Keratinocyte (primary cell): ENCODE data around the gene QSOX1. TPM values are rescaled to one million over a fixed set of nuclear protein-coding genes. Genes with fewer than 3 reads are reported as not detected.
"Not testable (repeated sequence)": the region's sequence is repeated elsewhere in the genome, so short reads cannot be mapped to it uniquely, and the experiment has no call there.

Source experiments
- DNase-seq: peaks from one replicate; pipeline ENCODE4 v3.0.0-alpha.2; 2011; ENCODE audit warnings: low read depth, missing footprints, low spot score
- FAIRE-seq: peaks from 2 replicates; lab custom pipeline; 2011; peaks lifted over from hg19 to GRCh38; lab: Jason Lieb, UNC
- H2AFZ ChIP-seq: 2 replicates; pipeline ENCODE4 v1.6.0; 2012; ENCODE audit warnings: low read length, control low read depth, inconsistent platforms; ENCODE audit not compliant: control insufficient read depth
- H3K27ac ChIP-seq: 2 replicates; pipeline ENCODE4 v1.5.1; 2011; ENCODE audit warnings: low read length; ENCODE audit not compliant: control insufficient read depth, insufficient read depth
- H3K27me3 ChIP-seq: 3 replicates; pipeline ENCODE4 v1.6.0; 2011; ENCODE audit warnings: low read length; ENCODE audit not compliant: control insufficient read depth, insufficient read depth; ENCODE audit errors: extremely low read depth
- H3K36me3 ChIP-seq, 2 experiments: 2 replicates in 1 of 2; 3 replicates in 1 of 2; pipeline ENCODE4 v1.5.1; 2011; ENCODE audit warnings: low read length in 2 of 2, mild to moderate bottlenecking in 1 of 2; ENCODE audit not compliant: control insufficient read depth in 2 of 2, insufficient read depth in 2 of 2; ENCODE audit errors: extremely low read depth in 1 of 2
- H3K4me1 ChIP-seq: 3 replicates; pipeline ENCODE4 v1.5.1; 2011; ENCODE audit warnings: low read length; ENCODE audit not compliant: control insufficient read depth, insufficient read depth; ENCODE audit errors: extremely low read depth
- H3K4me2 ChIP-seq: 3 replicates; pipeline ENCODE4 v1.6.0; 2011; ENCODE audit warnings: low read depth, low read length; ENCODE audit not compliant: control insufficient read depth, insufficient read depth; ENCODE audit errors: extremely low read depth
- H3K4me3 ChIP-seq, 3 experiments: fragments of 200-600 bp in 1 of 3; sonication (generic) in 1 of 3; 2 replicates in 2 of 3; 3 replicates in 1 of 3; pipeline ENCODE4 v1.5.1; 2011 to 2016; ENCODE audit warnings: low read length in 3 of 3, mild to moderate bottlenecking in 3 of 3, control low read depth in 2 of 3, inconsistent platforms in 1 of 3, low read depth in 1 of 3, mixed read lengths in 1 of 3, mixed run types in 1 of 3, moderate library complexity in 1 of 3; ENCODE audit not compliant: control insufficient read depth in 2 of 3, insufficient read depth in 2 of 3; ENCODE audit errors: extremely low read depth in 1 of 3
- H3K79me2 ChIP-seq: 2 replicates; pipeline ENCODE4 v1.6.0; 2012; ENCODE audit warnings: low read length; ENCODE audit not compliant: control insufficient read depth, insufficient read depth
- H3K9ac ChIP-seq: 3 replicates; pipeline ENCODE4 v1.6.0; 2011; ENCODE audit warnings: low read length; ENCODE audit not compliant: control insufficient read depth, insufficient read depth; ENCODE audit errors: extremely low read depth
- H3K9me1 ChIP-seq: 3 replicates; pipeline ENCODE4 v1.6.0; 2011; ENCODE audit warnings: low read length; ENCODE audit not compliant: control insufficient read depth, insufficient read depth; ENCODE audit errors: extremely low read depth
- H3K9me3 ChIP-seq: 2 replicates; pipeline ENCODE4 v1.5.1; 2012; ENCODE audit warnings: low read depth, low read length; ENCODE audit not compliant: control insufficient read depth
- H4K20me1 ChIP-seq: 3 replicates; pipeline ENCODE4 v1.6.0; 2011; ENCODE audit warnings: low read length; ENCODE audit not compliant: control insufficient read depth, insufficient read depth; ENCODE audit errors: extremely low read depth
- CTCF ChIP-seq, 3 experiments: IDR thresholded peaks in 1 of 3; conservative IDR thresholded peaks in 1 of 3; optimal IDR thresholded peaks in 1 of 3; 2 replicates in 2 of 3; 3 replicates in 1 of 3; pipeline versions ENCODE3 to v1.5.1; 2011; ENCODE audit warnings: low read length in 3 of 3, mild to moderate bottlenecking in 3 of 3, moderate library complexity in 2 of 3, control low read depth in 1 of 3, inconsistent platforms in 1 of 3; ENCODE audit not compliant: insufficient read depth in 2 of 3; ENCODE audit errors: extremely low read depth in 1 of 3
- EZH2 ChIP-seq: IDR thresholded peaks from one replicate; pipeline ENCODE4 v1.6.1; 2012; ENCODE audit warnings: inconsistent platforms, mild to moderate bottlenecking, low read length, moderate library complexity
- dilution Hi-C: fragments of 300-500 bp; cut with MboI; formaldehyde crosslinking; loops from one replicate; pipeline ENCODE4 v1.7.0; 2020; ENCODE audit warnings: low sequenced_read_pairs; ENCODE audit not compliant: extremely low pct_ligation_motif_present
- polyA plus RNA-seq, 5 experiments: library from polyadenylated mRNA; depleted of rRNA in 3 of 5; stranded (reverse) in 3 of 5; stranded (forward) in 1 of 5; unstranded in 1 of 5; fragments of >200 nt; gene quantifications; 1 replicate in 1 of 5; 2 replicates in 3 of 5; 3 replicates in 1 of 5; pipeline versions ENCODE4 v1.2.1 to v1.2.3, GENCODE V29; 2011 to 2012; ENCODE audit warnings: missing spikeins in 2 of 5, low read depth in 1 of 5, low replicate concordance in 1 of 5

QSOX1 gene
- polyA plus RNA-seq, 1 donor (not counting 4 experiments of a cell fraction or from before 2014, with no cell fraction given): 57.6 TPM

- Histone ChIP-seq H3K4me3 (no peak overlapping the region), H3K9me1 (no peaks in the 10 kb centered on the region), H3K27me3 (no peaks in the 10 kb centered on the region), H3K79me2 (no peaks in the 10 kb centered on the region), H3K4me2 (no peak overlapping the region), H4K20me1 (no peaks in the 10 kb centered on the region), H3K27ac (no peak overlapping the region), H3K4me1 (peaks cover 8% of the 10 kb centered on the region), H3K9me3 (no peaks in the 10 kb centered on the region), H3K36me3 (no peaks in the 10 kb centered on the region), H2AFZ (no peak overlapping the region), H3K9ac (no peak overlapping the region)
- dilution Hi-C loops: no loop called here
- FAIRE-seq (no peak), DNase-seq (no peak)
- TF ChIP-seq CTCF (optimal IDR thresholded peaks at IDR 0.05 in 1 of 3, IDR thresholded peaks at IDR 0.05 in 1 of 3, conservative IDR thresholded peaks at IDR 0.05 in 1 of 3; ENCODE audit: extremely low read depth in 1 of 3, insufficient read depth in 2 of 3, low read length in 3 of 3): no peak
- TF ChIP-seq EZH2: no peak
Measured at GRCh38 chr1:180133193-180133592, 21.5 kb upstream of the QSOX1 start.

- H2AFZ ChIP-seq, dilution Hi-C loops, H3K27ac ChIP-seq, H3K4me3 ChIP-seq, FAIRE-seq, DNase-seq, H3K9ac ChIP-seq, H3K9me3 ChIP-seq, H3K9me1 ChIP-seq, H3K79me2 ChIP-seq, H4K20me1 ChIP-seq, H3K4me1 ChIP-seq, H3K27me3 ChIP-seq, H3K4me2 ChIP-seq, H3K36me3 ChIP-seq: not testable (repeated sequence)
Measured at GRCh38 chr1:180133688-180134087, 21.0 kb upstream of the QSOX1 start.

GRCh38 chr1:180135535-180135934 lies 19.1 kb upstream of the QSOX1 start:
- H3K4me2 ChIP-seq: no peak overlapping the region
- H3K9me1 ChIP-seq: no peaks in the 10 kb centered on the region
- no peaks in the 10 kb centered on the region for H3K9me3 ChIP-seq
- TF ChIP-seq CTCF (optimal IDR thresholded peaks at IDR 0.05 in 1 of 3, IDR thresholded peaks at IDR 0.05 in 1 of 3, conservative IDR thresholded peaks at IDR 0.05 in 1 of 3; ENCODE audit: extremely low read depth in 1 of 3, insufficient read depth in 2 of 3, low read length in 3 of 3) (no peak), EZH2 (no peak)
- no peak overlapping the region for H3K27ac ChIP-seq
- no peaks in the 10 kb centered on the region for H3K36me3 ChIP-seq
- H3K9ac ChIP-seq: no peak overlapping the region
- no peaks in the 10 kb centered on the region for H3K79me2 ChIP-seq
- dilution Hi-C loops: no loop called here
- no peak overlapping the region for H3K4me3 ChIP-seq
- H3K27me3 ChIP-seq: no peaks in the 10 kb centered on the region
- FAIRE-seq (no peak), DNase-seq (no peak)
- H3K4me1 ChIP-seq: peaks cover 8% of the 10 kb centered on the region
- no peaks in the 10 kb centered on the region for H4K20me1 ChIP-seq
- H2AFZ ChIP-seq: no peak overlapping the region
